T-cell (primary cell): ENCODE results near the gene CETP. TPM values are rescaled to one million over a fixed set of nuclear protein-coding genes. Genes with fewer than 3 reads are reported as not detected.
A peak's percentile ranks its signal among the peaks of the same experiment; 100 is the strongest.

Experiments
- ATAC-seq, 4 experiments: fragments of 200-7000 bp in 3 of 4; fragments of 150-1000 bp in 1 of 4; cut with Tn5 transposase; replicated peaks in 1 of 4; 1 replicate in 3 of 4; 2 replicates in 1 of 4; pipeline ENCODE4 v1.10.0; 2021; ENCODE audit warnings: moderate library complexity in 3 of 4, mild to moderate bottlenecking in 2 of 4, moderate number of reproducible peaks in 1 of 4
- CTCF ChIA-PET, 2 donors: fragments of 300-600 bp; sonication (Branson Sonifier 250); formaldehyde crosslinking; loops; one replicate each; lab custom pipeline; 2022; ENCODE audit warnings: antibody characterized with exemption in 2 of 2; lab: Charles Lee
- POLR2A ChIA-PET, 2 donors: fragments of 300-600 bp; sonication (Branson Sonifier 250); formaldehyde crosslinking; loops; one replicate each; lab custom pipeline; 2022; ENCODE audit warnings: antibody characterized with exemption in 2 of 2; lab: Charles Lee
- DNase-seq, 35 experiments: peaks; one replicate each; pipeline versions ENCODE4 v3.0.0 to v3.0.0-alpha.2; 2013 to 2023
- H3K27ac ChIP-seq: one replicate; pipeline ENCODE4 v1.5.1; 2013; ENCODE audit warnings: low read length
- H3K27me3 ChIP-seq, 2 experiments: replicated peaks in 1 of 2; 1 replicate in 1 of 2; 2 replicates in 1 of 2; pipeline versions ENCODE4 v1.6.1 to v1.7.0; 2013; ENCODE audit warnings: low read length in 1 of 2, mixed read lengths in 1 of 2; ENCODE audit not compliant: control insufficient read depth in 2 of 2, insufficient read depth in 2 of 2; ENCODE audit errors: extremely low read depth in 1 of 2
- H3K36me3 ChIP-seq, 2 donors: 1 replicate in 1 of 2; 2 replicates in 1 of 2; pipeline versions ENCODE4 v1.6.1 to v1.7.0; 2013; ENCODE audit warnings: low read length in 1 of 2; ENCODE audit not compliant: control insufficient read depth in 2 of 2, insufficient read depth in 1 of 2; ENCODE audit errors: extremely low read depth in 1 of 2
- H3K4me1 ChIP-seq, 2 experiments: 1 replicate in 1 of 2; 2 replicates in 1 of 2; pipeline versions ENCODE4 v1.6.1 to v1.7.0; 2013; ENCODE audit warnings: low read length in 2 of 2, mixed read lengths in 1 of 2; ENCODE audit not compliant: insufficient read depth in 2 of 2, control insufficient read depth in 1 of 2; ENCODE audit errors: extremely low read depth in 1 of 2
- H3K4me3 ChIP-seq, 2 donors: 1 replicate in 1 of 2; 2 replicates in 1 of 2; pipeline versions ENCODE4 v1.5.1 to v1.7.0; 2013; ENCODE audit warnings: mild to moderate bottlenecking in 2 of 2, low read length in 1 of 2, moderate library complexity in 1 of 2; ENCODE audit not compliant: control insufficient read depth in 1 of 2; ENCODE audit errors: extremely low read depth in 1 of 2
- H3K9me3 ChIP-seq: 2 replicates; pipeline ENCODE4 v1.7.0; 2013
- H3K27ac Mint-ChIP-seq, 2 donors: one replicate each; pipeline ENCODE4 v1.8.0; 2020 to 2021; ENCODE audit warnings: mild to moderate bottlenecking in 2 of 2, mixed read lengths in 2 of 2
- H3K27me3 Mint-ChIP-seq, 2 donors: one replicate each; pipeline ENCODE4 v1.8.0; 2021 to 2022; ENCODE audit warnings: mixed read lengths in 2 of 2
- H3K36me3 Mint-ChIP-seq: one replicate; pipeline ENCODE4 v1.8.0; 2021; ENCODE audit warnings: mixed read lengths
- H3K4me1 Mint-ChIP-seq, 3 donors: one replicate each; pipeline ENCODE4 v1.8.0; 2020 to 2022; ENCODE audit warnings: mixed read lengths in 3 of 3, mild to moderate bottlenecking in 1 of 3
- H3K4me3 Mint-ChIP-seq, 3 donors: one replicate each; pipeline ENCODE4 v1.8.0; 2020 to 2022; ENCODE audit warnings: mild to moderate bottlenecking in 3 of 3, mixed read lengths in 3 of 3, moderate library complexity in 3 of 3
- H3K9me3 Mint-ChIP-seq, 3 donors: one replicate each; pipeline ENCODE4 v1.8.0; 2020 to 2022; ENCODE audit warnings: mixed read lengths in 3 of 3
- WGBS: methylation state at CpG from one replicate; pipeline ENCODE4 v1.1.5; 2013; ENCODE audit warnings: missing lambda C conversion rate; ENCODE audit not compliant: insufficient coverage; 5-methylcytosine and 5-hydroxymethylcytosine counted together
- total RNA-seq, 35 experiments: library from RNA in 6 of 35; stranded (reverse) in 6 of 35; fragments of 120-200 nt in 1 of 35; gene quantifications; one replicate each; pipeline versions ENCODE4 v1.2.1 to v1.2.4 and lab custom pipeline; 2013 to 2026

CETP gene
- total RNA-seq, 5 donors from 2014 or later (not counting 1 experiment from before 2014, with no cell fraction given): 0.18 to 0.25 (median 0.19) TPM; not detected in 2

GRCh38 chr16:57009643-57010170 lies 48.0 kb downstream of the CETP start:
- no peaks in the 10 kb centered on the region for H3K9me3 ChIP-seq
- Mint-ChIP-seq H3K9me3 (no peaks in the 10 kb centered on the region), H3K27ac (peak overlapping the region; percentile 87 to 96), H3K4me1 (peaks cover 83 to 88% (median 84%) of the 10 kb centered on the region in 3 donors), H3K36me3 (peaks cover 19% of the 10 kb centered on the region), H3K4me3 (peak overlapping the region; percentile 29 to 60 (median 32)), H3K27me3 (no peaks in the 10 kb centered on the region)
- WGBS: 64% methylated on average over 2 of the region's 2 CpGs
- peak overlapping the region; percentile 66 for H3K27ac ChIP-seq
- peaks cover 0 to 17% of the 10 kb centered on the region in 2 donors for H3K36me3 ChIP-seq
- DNase-seq: peak in 2 of 35 experiments; percentile 13 to 56
- no peaks in the 10 kb centered on the region for H3K27me3 ChIP-seq
- ChIA-PET POLR2A (interaction anchor here (0.5 to 1.4 kb wide), 6 partner anchors 14 to 333 kb away, joined by 3 to 5 read pairs (median 3); partner anchors contain the start of gene NLRC5 (in 1 of the 2)), CTCF (interaction anchor here (0.7 to 1.1 kb wide), 4 partner anchors 10 to 1039 kb away, joined by 3 to 8 read pairs (median 4); no protein-coding TSS in a partner anchor)
- ATAC-seq: peak in 3 of 4 experiments; percentile 19 to 46 (median 34)
- H3K4me1 ChIP-seq: peaks cover 22 to 69% of the 10 kb centered on the region in 2 experiments
- H3K4me3 ChIP-seq: no peak overlapping the region

GRCh38 chr16:57012353-57012752 lies 50.6 kb downstream of the CETP start:
- Mint-ChIP-seq H3K27ac (peak overlapping the region; percentile 87 to 96), H3K4me3 (peak overlapping the region; percentile 13 to 61 (median 31)), H3K27me3 (no peaks in the 10 kb centered on the region), H3K4me1 (peaks cover 82 to 86% (median 83%) of the 10 kb centered on the region in 3 donors), H3K9me3 (no peaks in the 10 kb centered on the region), H3K36me3 (peaks cover 26% of the 10 kb centered on the region)
- POLR2A ChIA-PET: interaction anchor here in 1 of 2 donors (0.6 kb wide), 1 partner anchor 174 kb away, joined by 3 read pairs; the partner anchor contains the start of genes PSME3IP1 and RSPRY1
- 98% methylated on average over 9 of the region's 13 CpGs for WGBS
- ATAC-seq (no peak), DNase-seq (peak in 1 of 35 experiments; percentile 11)
- H3K27ac ChIP-seq: peak overlapping the region; percentile 90
- CTCF ChIA-PET: interaction anchor here in 1 of 2 donors (1.4 kb wide), 2 partner anchors 13 to 48 kb away, joined by 3 read pairs; no protein-coding TSS in a partner anchor
- no peaks in the 10 kb centered on the region for H3K27me3 ChIP-seq
- H3K9me3 ChIP-seq: no peaks in the 10 kb centered on the region
- peaks cover 6 to 19% of the 10 kb centered on the region in 2 donors for H3K36me3 ChIP-seq
- H3K4me1 ChIP-seq: peaks cover 40 to 73% of the 10 kb centered on the region in 2 experiments
- H3K4me3 ChIP-seq: no peak overlapping the region

- no peaks in the 10 kb centered on the region for H3K27me3 ChIP-seq
- no peaks in the 10 kb centered on the region for H3K9me3 ChIP-seq
- H3K4me1 Mint-ChIP-seq: peaks cover 84 to 91% (median 89%) of the 10 kb centered on the region in 3 donors
- peak overlapping the region; percentile 90 for H3K27ac ChIP-seq
- H3K4me3 Mint-ChIP-seq: peak overlapping the region; percentile 34 to 76 (median 72)
- no peaks in the 10 kb centered on the region for H3K9me3 Mint-ChIP-seq
- ChIA-PET POLR2A (interaction anchor here in 1 of 2 donors (0.6 to 1.0 kb wide), 3 partner anchors 16 to 466 kb away, joined by 3 to 5 read pairs (median 4); no protein-coding TSS in a partner anchor), CTCF (interaction anchor here in 1 of 2 donors (0.7 to 1.4 kb wide), 3 partner anchors 14 to 335 kb away, joined by 3 read pairs; no protein-coding TSS in a partner anchor)
- 17% methylated on average over 1 of the region's 2 CpGs for WGBS
- DNase-seq (no peak), ATAC-seq (no peak)
- H3K27me3 Mint-ChIP-seq: no peaks in the 10 kb centered on the region
- peaks cover 40 to 76% of the 10 kb centered on the region in 2 experiments for H3K4me1 ChIP-seq
- H3K4me3 ChIP-seq: no peak overlapping the region
- peaks cover 6 to 27% of the 10 kb centered on the region in 2 donors for H3K36me3 ChIP-seq
- H3K36me3 Mint-ChIP-seq: peaks cover 35% of the 10 kb centered on the region
- H3K27ac Mint-ChIP-seq: peak overlapping the region; percentile 96 to 97
These were observed 51.5 kb downstream of the CETP start for GRCh38 chr16:57013229-57013628.

- H3K4me3 Mint-ChIP-seq: peak overlapping the region; percentile 34 to 76 (median 72)
- no peak overlapping the region for H3K4me3 ChIP-seq
- ChIA-PET POLR2A (interaction anchor here in 1 of 2 donors (1.0 kb wide), 1 partner anchor 15 kb away, joined by 4 read pairs; no protein-coding TSS in a partner anchor), CTCF (interaction anchor here in 1 of 2 donors (0.7 to 1.4 kb wide), 2 partner anchors 15 to 335 kb away, joined by 3 read pairs; no protein-coding TSS in a partner anchor)
- H3K36me3 Mint-ChIP-seq: peaks cover 40% of the 10 kb centered on the region
- DNase-seq (no peak), ATAC-seq (no peak)
- H3K27me3 Mint-ChIP-seq: no peaks in the 10 kb centered on the region
- peaks cover 86 to 93% (median 89%) of the 10 kb centered on the region in 3 donors for H3K4me1 Mint-ChIP-seq
- peaks cover 7 to 34% of the 10 kb centered on the region in 2 donors for H3K36me3 ChIP-seq
- no peaks in the 10 kb centered on the region for H3K9me3 ChIP-seq
- no CpG with 5 or more reads among the region's 2 CpGs for WGBS
- H3K27ac ChIP-seq: peak overlapping the region; percentile 90
- peaks cover 40 to 77% of the 10 kb centered on the region in 2 experiments for H3K4me1 ChIP-seq
- peak overlapping the region; percentile 96 to 97 for H3K27ac Mint-ChIP-seq
- no peaks in the 10 kb centered on the region for H3K9me3 Mint-ChIP-seq
- H3K27me3 ChIP-seq: no peaks in the 10 kb centered on the region
These were observed 52.2 kb downstream of the CETP start for GRCh38 chr16:57013902-57014301.

GRCh38 chr16:57016301-57016700 lies 54.6 kb downstream of the CETP start:
- Histone ChIP-seq H3K9me3 (no peaks in the 10 kb centered on the region), H3K27me3 (no peaks in the 10 kb centered on the region), H3K4me1 (peaks cover 35 to 73% of the 10 kb centered on the region in 2 experiments), H3K27ac (peak overlapping the region; percentile 56), H3K4me3 (no peak overlapping the region), H3K36me3 (peaks cover 21 to 58% of the 10 kb centered on the region in 2 donors)
- no peaks in the 10 kb centered on the region for H3K27me3 Mint-ChIP-seq
- CTCF ChIA-PET: interaction anchor here in 1 of 2 donors (0.7 to 1.0 kb wide), 2 partner anchors 15 to 52 kb away, joined by 3 to 4 read pairs; no protein-coding TSS in a partner anchor
- H3K27ac Mint-ChIP-seq: peak overlapping the region; percentile 98
- H3K9me3 Mint-ChIP-seq: no peaks in the 10 kb centered on the region
- ATAC-seq (peak; percentile 23 to 40 (median 31)), DNase-seq (peak in 1 of 35 experiments; percentile 49)
- peaks cover 87 to 93% (median 87%) of the 10 kb centered on the region in 3 donors for H3K4me1 Mint-ChIP-seq
- POLR2A ChIA-PET: interaction anchor here (0.9 kb wide), 2 partner anchors 20 to 83 kb away, joined by 4 read pairs; no protein-coding TSS in a partner anchor
- 83% methylated on average over 1 of the region's 6 CpGs for WGBS
- peaks cover 54% of the 10 kb centered on the region for H3K36me3 Mint-ChIP-seq
- peak overlapping the region; percentile 41 to 65 (median 48) for H3K4me3 Mint-ChIP-seq

GRCh38 chr16:57016831-57017230 lies 55.1 kb downstream of the CETP start:
- ATAC-seq (no peak), DNase-seq (no peak)
- H3K27ac Mint-ChIP-seq: peak overlapping the region; percentile 98
- Histone ChIP-seq H3K9me3 (no peaks in the 10 kb centered on the region), H3K36me3 (peaks cover 21 to 63% of the 10 kb centered on the region in 2 donors), H3K4me1 (peaks cover 37 to 75% of the 10 kb centered on the region in 2 experiments), H3K27ac (peak overlapping the region; percentile 56), H3K4me3 (no peak overlapping the region), H3K27me3 (no peaks in the 10 kb centered on the region)
- peak overlapping the region in 2 of 3 donors; percentile 48 to 65 for H3K4me3 Mint-ChIP-seq
- POLR2A ChIA-PET: interaction anchor here in 1 of 2 donors (0.9 kb wide), 1 partner anchor 20 kb away, joined by 4 read pairs; no protein-coding TSS in a partner anchor
- 86% methylated on average over 5 of the region's 6 CpGs for WGBS
- H3K36me3 Mint-ChIP-seq: peaks cover 59% of the 10 kb centered on the region
- H3K4me1 Mint-ChIP-seq: peaks cover 87 to 93% (median 88%) of the 10 kb centered on the region in 3 donors
- H3K9me3 Mint-ChIP-seq: no peaks in the 10 kb centered on the region
- H3K27me3 Mint-ChIP-seq: no peaks in the 10 kb centered on the region
- CTCF ChIA-PET: interaction anchor here in 1 of 2 donors (1.0 kb wide), 1 partner anchor 52 kb away, joined by 3 read pairs; no protein-coding TSS in a partner anchor
